ENCODE data around the gene TSPEAR.

DNA sequence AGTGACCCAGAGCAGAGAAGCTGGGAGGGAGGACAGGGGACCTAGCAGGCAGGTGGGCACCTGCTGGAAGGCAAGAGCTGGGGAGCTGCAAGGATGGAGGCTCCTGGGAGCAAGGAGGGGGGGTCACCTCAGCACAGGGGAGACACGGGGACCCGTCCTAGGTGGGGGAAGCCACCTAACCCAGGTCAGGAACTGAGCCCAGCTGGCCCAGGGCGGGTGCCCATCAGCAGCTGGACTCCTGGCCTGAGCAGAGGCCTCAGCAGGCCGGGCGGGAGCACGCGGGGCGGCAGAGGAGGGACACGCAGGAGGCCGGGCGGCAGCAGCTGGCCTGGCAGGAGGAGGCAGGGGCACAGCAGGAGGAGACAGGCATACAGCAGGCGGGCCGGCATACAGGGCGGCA is 172.3 kb downstream of the TSPEAR start:
- TF ChIP-seq, protein P1, sequence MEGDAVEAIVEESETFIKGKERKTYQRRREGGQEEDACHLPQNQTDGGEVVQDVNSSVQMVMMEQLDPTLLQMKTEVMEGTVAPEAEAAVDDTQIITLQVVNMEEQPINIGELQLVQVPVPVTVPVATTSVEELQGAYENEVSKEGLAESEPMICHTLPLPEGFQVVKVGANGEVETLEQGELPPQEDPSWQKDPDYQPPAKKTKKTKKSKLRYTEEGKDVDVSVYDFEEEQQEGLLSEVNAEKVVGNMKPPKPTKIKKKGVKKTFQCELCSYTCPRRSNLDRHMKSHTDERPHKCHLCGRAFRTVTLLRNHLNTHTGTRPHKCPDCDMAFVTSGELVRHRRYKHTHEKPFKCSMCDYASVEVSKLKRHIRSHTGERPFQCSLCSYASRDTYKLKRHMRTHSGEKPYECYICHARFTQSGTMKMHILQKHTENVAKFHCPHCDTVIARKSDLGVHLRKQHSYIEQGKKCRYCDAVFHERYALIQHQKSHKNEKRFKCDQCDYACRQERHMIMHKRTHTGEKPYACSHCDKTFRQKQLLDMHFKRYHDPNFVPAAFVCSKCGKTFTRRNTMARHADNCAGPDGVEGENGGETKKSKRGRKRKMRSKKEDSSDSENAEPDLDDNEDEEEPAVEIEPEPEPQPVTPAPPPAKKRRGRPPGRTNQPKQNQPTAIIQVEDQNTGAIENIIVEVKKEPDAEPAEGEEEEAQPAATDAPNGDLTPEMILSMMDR (IDR thresholded peaks at IDR 0.05; ENCODE audit: low read depth, low read length, poor library complexity, severe bottlenecking): no peak
- TF ChIP-seq EZH2phosphoT487 (IDR thresholded peaks at IDR 0.05; ENCODE audit: borderline replicate concordance, low read length): no peak

All from DOHH2 (cell line).